Medulla oblongata (tissue), 1 donor: Measurements from ENCODE around the gene COX6B2.
"Not testable (repeated sequence)": the region's sequence is repeated elsewhere in the genome, so short reads cannot be mapped to it uniquely, and the experiment has no call there.

Experiments used
- DNase-seq: peaks from one replicate; pipeline ENCODE4 v3.0.0-alpha.2; 2015; ENCODE audit errors: extremely low spot score

COX6B2 gene

DNA sequence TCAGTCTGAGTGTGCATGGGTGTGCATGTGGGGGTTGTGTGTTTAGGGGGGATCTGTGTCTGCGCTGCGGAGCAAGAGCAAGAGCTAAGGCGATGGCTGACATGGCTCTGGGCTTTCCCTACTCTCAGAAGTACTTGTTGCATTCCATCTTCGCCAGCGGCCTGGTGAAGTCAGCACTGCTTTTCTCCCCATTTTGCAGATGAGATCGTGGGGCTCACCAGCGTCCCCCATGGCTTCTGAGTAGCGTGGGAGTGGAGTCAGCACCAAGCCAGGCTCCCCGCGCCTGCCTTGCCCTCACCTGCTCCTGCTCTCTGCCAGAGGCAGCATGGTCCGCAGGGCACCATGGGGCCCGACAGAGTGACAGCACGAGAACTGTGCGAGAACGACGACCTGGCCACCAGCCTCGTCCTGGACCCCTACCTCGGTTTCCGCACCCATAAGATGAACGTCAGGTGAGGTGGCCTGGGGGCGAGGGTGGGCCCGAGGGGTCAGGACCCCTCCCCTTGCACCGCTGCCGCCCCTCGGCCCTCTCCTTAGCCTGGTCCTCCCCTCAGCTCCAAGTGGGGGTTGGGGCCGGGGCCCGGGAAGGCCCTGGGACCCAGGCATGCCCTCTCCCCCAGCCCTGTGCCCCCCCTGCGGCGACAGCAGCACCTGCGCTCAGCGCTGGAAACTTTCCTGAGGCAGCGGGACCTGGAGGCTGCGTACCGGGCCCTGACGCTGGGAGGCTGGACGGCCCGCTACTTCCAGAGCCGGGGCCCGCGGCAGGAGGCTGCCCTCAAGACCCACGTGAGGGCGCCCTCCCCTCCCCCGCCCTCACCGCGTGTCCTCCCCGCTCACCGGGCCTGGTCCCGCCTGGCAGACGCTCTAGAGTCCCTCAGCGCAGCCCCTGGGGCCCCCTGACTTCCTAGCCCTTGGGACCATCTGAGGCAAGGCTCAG is 12.7 kb downstream of the COX6B2 start:
- no peak for DNase-seq

GRCh38 chr19:55341171-55341588 is 13.3 kb downstream of the COX6B2 start:
- DNase-seq = peak; percentile 63

DNA sequence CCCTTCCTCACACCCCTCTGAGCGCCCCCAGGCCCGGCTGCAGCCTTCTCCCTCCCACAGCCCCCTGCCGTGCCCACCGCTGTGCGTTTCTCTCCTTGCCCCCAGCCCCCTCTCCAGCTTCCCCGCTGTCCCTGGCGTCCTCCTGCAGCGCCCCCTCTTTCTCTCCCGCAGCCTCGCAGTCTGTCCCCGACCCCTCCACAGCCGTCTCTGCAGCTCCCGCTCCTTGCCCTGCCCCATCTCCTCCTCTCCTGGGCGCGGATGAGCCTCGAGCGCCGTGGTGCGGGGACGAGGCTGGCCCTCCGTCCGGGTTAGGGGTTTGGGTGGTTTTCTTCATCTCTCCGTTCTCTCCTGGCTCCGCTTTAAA is 13.8 kb downstream of the COX6B2 start:
- DNase-seq = no peak

DNA sequence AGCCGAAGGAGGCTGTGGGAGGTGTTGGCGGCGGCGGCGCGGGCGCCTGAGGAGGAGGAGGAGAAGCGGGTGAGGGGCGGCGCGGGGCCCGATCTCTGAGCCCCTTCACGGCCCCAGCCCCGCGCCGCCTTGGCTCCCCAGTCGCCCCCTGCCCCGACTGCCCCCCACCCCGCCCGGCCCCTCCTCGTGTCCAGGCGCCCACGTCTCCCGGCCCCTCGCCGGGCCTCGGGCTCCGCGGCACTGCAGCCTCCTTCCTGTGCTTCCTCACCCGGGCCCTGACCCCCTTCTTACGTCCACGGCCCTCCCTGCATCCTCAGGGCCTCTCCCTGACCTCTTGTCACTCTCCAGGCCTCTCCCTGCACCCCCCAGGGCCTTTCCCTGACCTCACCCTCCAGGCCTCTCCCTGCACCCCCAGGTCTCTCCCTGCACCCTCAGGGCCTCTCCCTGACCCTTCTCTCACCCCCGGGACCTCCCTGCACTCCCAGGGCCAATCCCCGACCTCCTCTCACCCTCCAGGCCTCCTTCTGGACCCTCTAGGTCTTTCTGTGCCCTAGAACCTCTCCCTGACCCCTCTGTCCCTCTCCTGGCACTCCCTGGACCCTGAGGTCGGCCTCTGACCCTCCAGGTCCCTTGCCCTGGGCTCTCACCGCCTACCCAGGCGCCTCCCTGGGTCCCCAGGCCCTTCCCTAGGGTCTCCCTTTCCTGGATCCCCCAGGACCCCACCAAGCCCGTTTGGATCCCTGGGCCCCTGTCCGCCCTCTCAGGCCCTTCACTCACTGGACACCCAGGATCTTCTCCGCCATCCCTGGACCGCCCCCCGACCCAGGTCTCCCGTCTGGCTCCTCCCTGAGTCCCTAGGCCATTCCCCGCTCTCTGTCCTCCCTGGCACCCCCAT is 14.4 kb downstream of the COX6B2 start:
- DNase-seq = no peak

DNA sequence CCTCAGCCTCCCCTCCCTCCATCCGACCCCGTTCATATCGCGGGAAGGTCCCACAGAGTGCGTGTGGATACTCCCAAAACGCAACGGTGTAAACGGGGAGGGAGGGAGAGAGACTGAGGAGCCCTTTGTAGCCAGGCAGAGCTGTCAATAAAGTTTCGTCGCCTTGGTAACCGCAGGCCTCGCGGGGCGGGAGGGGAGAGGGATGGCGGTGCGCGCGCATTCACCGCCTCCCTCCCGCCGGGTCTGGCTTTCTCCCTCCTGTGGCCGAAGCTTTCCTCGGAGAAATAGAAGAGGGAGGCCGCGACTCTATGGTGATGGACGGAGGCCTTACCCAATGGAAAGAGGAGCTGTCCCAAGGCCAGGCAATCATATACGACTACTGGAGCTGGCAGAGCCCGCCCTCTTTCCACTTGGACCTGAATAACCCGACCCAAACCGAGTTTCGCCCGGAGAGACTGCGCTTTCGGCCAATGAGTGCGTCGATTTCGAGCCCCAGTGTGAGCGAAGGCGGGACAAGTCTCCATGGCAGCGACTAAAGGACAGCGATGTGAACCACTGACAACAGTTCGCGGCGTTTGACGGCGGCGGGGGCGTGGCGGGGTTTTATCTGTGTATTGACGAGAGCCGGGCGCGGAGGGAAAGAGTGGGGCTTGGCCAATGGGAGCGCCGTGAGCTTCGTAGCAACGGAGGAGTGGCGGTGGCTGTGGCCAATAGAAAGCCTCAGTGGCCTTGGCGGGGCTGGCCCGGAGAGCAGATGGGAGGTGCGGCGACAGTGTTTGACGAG is 15.2 kb downstream of the COX6B2 start, which contains the start of gene KMT5C:
Gene KMT5C (plus strand): TSS at position 772 of the 784 bp plus-strand sequence. CDS start 2,061 bp downstream, outside the sequence.
- DNase-seq = peak; percentile 100

- no peak for DNase-seq
These were observed 18.4 kb downstream of the COX6B2 start for GRCh38 chr19:55336101-55336500.

- DNase-seq = no peak
These were observed 20.6 kb downstream of the COX6B2 start for GRCh38 chr19:55333870-55334269.

DNA sequence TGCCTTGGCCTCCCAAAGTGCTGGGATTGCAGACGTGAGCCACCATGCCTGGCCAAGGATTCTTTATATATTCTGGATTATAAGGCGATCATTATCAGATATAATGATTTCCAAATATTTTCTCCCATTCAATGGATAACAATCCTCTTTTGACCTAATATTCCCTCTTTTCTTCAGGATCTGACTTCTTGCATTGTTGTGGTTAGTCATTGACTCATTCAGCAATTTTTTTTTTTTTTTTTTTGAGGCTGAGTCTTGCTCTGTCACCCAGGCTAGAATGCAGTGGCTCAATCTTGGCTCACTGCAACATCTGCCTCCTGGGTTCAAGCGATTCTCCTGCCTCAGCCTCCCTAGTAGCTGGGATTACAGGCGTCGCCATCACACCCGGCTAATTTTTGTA is 24.7 kb downstream of the COX6B2 start:
- DNase-seq = not testable (repeated sequence)

DNA sequence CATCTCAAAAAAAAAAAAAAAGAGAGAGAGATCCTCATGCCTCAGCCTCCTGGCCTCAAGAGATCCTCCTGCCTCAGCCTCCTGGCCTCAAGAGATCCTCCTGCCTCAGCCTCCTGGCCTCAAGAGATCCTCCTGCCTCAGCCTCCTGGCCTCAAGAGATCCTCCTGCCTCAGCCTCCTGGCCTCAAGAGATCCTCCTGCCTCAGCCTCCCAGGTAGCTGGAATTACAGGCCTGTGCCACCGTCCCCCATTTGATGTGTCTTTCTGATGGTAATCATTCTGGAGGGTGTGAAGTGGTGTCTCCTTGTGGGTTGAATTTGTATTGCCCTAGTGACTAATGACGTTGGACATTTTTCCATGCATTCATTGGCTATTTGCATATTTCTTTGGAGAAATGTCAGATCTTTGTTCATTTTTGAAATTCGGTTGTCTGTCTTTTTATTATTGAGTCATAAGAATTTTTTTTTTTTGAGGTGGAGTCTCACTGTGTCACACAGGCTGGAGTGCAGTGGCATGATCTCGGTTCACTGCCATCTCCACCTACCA is 25.7 kb downstream of the COX6B2 start:
- not testable (repeated sequence) for DNase-seq

- peak; percentile 61 for DNase-seq
These were observed 29.3 kb downstream of the COX6B2 start, which contains the start of gene TMEM150B for GRCh38 chr19:55325172-55325571. Gene TMEM150B, minus strand, starts transcription at chr19:55325341. Its CDS starts 4,305 bp downstream, at chr19:55321036.

DNA sequence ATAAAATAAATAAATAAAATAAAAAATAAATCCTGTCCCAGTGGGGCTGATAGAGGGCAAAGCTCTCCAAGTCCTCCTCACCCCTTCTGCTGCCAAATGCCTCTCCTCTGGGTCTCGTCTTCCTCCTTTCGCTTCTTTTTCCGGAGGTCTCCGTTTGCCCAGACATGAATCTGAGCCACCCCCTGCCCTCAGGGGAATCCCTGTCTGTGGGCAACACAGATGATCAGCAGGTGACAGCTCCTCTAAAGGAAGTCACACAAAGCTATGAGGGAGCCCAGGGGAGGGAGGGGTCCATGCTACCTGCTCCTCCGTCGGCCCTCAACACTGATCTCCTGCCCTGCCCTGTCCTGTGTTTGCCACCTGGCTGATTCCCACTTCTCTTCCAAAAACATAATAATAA is 29.9 kb downstream of the COX6B2 start:
- DNase-seq = no peak

GRCh38 chr19:55322204-55322885 is 32.2 kb downstream of the COX6B2 start:
- DNase-seq = no peak

- DNase-seq = no peak
These were observed 32.9 kb downstream of the COX6B2 start for GRCh38 chr19:55321466-55322137.

DNA sequence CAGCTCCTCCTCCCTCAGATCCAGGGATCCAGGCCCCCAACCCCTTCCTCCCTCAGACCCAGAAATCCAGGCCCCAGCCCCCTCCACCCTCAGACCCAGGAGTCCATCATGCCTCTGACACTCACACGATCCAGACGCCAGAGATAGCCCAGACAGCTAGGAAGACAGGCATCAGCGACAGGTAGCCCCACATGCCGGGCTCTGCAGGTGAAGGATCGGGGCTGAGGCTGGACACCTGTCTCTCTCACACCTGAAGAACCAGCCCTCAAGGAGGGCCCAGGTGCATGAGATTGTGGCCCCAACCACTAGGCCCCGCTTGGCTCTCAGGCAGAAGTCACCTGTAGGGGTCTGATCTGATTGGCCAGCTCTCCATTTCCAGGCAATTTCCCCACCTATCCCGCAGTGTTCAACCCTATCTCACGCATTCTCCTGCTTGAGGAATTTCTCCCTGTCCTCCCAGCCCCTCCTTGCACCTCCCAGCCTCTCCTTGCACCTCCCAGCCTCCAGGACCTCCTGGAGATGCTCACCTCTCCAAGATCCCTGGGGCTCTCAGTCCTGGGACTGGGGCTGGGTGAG is 33.6 kb downstream of the COX6B2 start:
- no peak for DNase-seq

DNA sequence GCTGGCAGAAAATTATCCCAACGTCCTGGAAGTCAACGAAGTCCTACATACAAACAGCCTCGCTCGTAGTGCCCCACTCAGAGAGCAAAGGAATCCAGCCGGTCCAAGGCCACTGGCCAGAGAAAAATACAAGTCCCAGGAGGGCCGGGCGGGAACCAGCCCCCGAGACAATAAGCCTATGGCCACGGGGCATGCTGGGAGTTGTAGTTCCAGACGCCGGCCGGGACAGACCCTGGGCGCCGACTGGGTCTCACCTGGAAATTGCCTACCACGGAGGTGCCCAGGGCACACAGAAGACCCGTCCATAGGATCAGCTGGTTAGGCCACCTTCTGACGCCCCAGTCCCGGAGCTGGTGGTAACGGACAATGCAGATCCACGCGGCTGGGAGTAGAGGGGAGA is 34.7 kb downstream of the COX6B2 start:
- peak; percentile 38 for DNase-seq

GRCh38 chr19:55316646-55317045 is 37.9 kb downstream of the COX6B2 start:
- DNase-seq = no peak

DNA sequence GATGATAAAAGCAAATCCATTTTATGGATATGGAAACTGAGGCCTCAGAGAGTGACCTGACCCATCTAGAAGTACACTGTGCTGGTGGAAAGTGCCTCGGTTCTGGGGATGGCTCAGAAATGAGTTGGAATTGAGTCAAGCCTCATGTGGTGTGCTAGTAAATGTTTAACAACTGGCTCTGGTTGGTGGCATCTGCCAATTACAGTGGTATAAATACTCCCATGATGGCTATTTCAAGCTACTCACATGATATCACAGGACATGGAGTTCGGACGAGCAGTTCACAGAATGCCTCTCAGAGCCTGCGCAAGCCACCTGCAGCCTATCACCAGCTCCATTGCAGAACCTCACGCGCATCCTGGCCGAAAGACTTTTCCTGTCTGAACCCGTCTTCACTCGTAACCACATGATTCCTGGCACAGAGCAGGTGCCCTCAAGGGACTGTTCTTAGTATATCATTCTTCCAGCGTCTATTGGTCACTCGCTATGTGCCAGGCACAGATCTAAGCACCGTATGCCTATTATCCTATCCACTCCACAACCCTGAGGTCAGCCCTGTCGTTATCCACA is 38.5 kb downstream of the COX6B2 start:
- no peak for DNase-seq

DNA sequence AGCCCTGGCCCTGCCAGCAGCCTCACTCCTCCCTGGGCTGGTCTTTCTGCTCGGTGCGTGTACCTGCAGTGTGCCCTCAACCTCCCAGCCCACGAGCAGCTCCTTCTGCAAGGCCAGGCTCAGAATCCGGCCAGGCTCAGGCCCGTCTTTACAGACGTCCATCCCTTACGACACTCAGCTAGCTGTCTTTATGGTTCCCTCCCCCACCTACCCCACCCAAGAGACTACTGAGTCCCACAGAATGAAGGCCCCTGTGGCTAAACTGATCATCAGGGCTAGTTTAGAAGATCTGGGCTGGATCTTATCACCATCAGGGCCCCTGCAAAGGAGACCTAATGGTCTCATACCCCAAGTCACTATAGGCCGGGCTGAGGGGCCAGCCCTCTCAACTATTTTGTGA is 40.1 kb downstream of the COX6B2 start:
- DNase-seq = no peak
